Measurements from ENCODE around the gene CA12. TPM values are rescaled to one million over a fixed set of nuclear protein-coding genes. Genes with fewer than 3 reads are reported as not detected.

Gene CA12
- total and polyA plus RNA-seq, 4 donors, result 2.7 to 29.7 (median 7.8) TPM

GRCh38 chr15:63392361-63393009 is 10.8 kb upstream of the CA12 start:
- no peak for DNase-seq
- intact Hi-C loops (cut with DNase I), result no loop called here
- no peaks in the 10 kb centered on the region for H3K9me3 ChIP-seq (ENCODE audit: control insufficient read depth, low read length)
- no peak for ATAC-seq (ENCODE audit: low FRiP score)
- no peak overlapping the region for H3K4me3 ChIP-seq (ENCODE audit: low read length in 2 of 2)
- no peaks in the 10 kb centered on the region for H3K4me1 ChIP-seq (ENCODE audit: control insufficient read depth in 1 of 2, insufficient read depth in 2 of 2, low read length in 2 of 2)
- H3K27ac ChIP-seq (ENCODE audit: low read depth in 1 of 2, low read length in 2 of 2), result no peak overlapping the region
- 55 to 57% methylated on average over 7 of the region's 7 CpGs for WGBS, 2 donors
- H3K36me3 ChIP-seq (ENCODE audit: control insufficient read depth in 1 of 2, insufficient read depth in 2 of 2, low read length in 1 of 2), result no peaks in the 10 kb centered on the region
- peaks cover 0 to 1% of the 10 kb centered on the region in 2 donors for H3K27me3 ChIP-seq (ENCODE audit: control insufficient read depth in 1 of 2, insufficient read depth in 2 of 2, low read length in 1 of 2)

DNA sequence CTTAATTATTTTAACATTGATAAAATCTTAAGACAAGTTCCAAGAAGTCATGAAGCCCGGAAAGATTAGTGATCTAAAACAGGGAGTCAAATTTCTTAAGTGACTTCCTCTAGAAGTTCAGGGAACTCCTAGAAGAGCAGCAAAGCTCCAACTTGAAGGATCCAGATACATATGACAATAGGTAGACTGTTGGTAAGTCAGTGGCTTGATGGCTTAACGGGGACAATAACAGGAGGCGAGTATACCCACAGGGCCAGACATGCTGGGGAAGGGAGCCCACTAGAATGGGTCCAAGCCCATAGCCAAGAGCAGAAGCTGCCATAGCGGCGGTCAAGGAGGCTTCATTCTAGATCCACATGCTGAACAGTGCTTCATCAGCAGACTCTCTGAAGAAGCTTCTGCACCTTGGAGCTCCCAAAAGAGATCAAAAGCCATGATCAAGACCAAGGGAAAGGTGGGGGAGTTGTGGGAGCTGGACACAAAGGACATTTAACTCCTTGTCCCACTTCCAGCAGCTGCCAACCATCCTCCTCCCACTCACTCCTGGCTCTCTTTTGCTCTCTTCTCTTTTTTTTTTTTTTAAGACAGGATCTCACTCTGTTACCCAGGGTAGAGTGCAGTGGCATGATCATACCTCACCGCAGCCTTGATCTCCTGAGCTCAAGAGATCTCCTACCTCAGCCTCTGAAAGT is 10.2 kb upstream of the CA12 start:
- Histone ChIP-seq H3K27ac (ENCODE audit: low read depth in 1 of 2, low read length in 2 of 2) (no peak overlapping the region), H3K27me3 (ENCODE audit: control insufficient read depth in 1 of 2, insufficient read depth in 2 of 2, low read length in 1 of 2) (peaks cover 0 to 1% of the 10 kb centered on the region in 2 donors), H3K36me3 (ENCODE audit: control insufficient read depth in 1 of 2, insufficient read depth in 2 of 2, low read length in 1 of 2) (no peaks in the 10 kb centered on the region), H3K4me3 (ENCODE audit: low read length in 2 of 2) (no peak overlapping the region), H3K9me3 (ENCODE audit: control insufficient read depth, low read length) (no peaks in the 10 kb centered on the region), H3K4me1 (ENCODE audit: control insufficient read depth in 1 of 2, insufficient read depth in 2 of 2, low read length in 2 of 2) (no peaks in the 10 kb centered on the region)
- 87 to 88% methylated on average over 6 of the region's 6 CpGs for WGBS, 2 donors
- intact Hi-C loops (cut with DNase I), result no loop called here
- no peak for DNase-seq
- no peak for ATAC-seq (ENCODE audit: low FRiP score)

GRCh38 chr15:63390689-63391088 is 9.0 kb upstream of the CA12 start:
- 43 to 47% methylated on average over 3 of the region's 3 CpGs for WGBS, 2 donors
- H3K36me3 ChIP-seq (ENCODE audit: control insufficient read depth in 1 of 2, insufficient read depth in 2 of 2, low read length in 1 of 2), result no peaks in the 10 kb centered on the region
- H3K9me3 ChIP-seq (ENCODE audit: control insufficient read depth, low read length), result no peaks in the 10 kb centered on the region
- H3K4me3 ChIP-seq (ENCODE audit: low read length in 2 of 2), result no peak overlapping the region
- DNase-seq (no peak), ATAC-seq (ENCODE audit: low FRiP score) (no peak)
- no peak overlapping the region for H3K27ac ChIP-seq (ENCODE audit: low read depth in 1 of 2, low read length in 2 of 2)
- no peaks in the 10 kb centered on the region for H3K4me1 ChIP-seq (ENCODE audit: control insufficient read depth in 1 of 2, insufficient read depth in 2 of 2, low read length in 2 of 2)
- H3K27me3 ChIP-seq (ENCODE audit: control insufficient read depth in 1 of 2, insufficient read depth in 2 of 2, low read length in 1 of 2), result peaks cover 0 to 1% of the 10 kb centered on the region in 2 donors
- intact Hi-C loops (cut with DNase I), result no loop called here

DNA sequence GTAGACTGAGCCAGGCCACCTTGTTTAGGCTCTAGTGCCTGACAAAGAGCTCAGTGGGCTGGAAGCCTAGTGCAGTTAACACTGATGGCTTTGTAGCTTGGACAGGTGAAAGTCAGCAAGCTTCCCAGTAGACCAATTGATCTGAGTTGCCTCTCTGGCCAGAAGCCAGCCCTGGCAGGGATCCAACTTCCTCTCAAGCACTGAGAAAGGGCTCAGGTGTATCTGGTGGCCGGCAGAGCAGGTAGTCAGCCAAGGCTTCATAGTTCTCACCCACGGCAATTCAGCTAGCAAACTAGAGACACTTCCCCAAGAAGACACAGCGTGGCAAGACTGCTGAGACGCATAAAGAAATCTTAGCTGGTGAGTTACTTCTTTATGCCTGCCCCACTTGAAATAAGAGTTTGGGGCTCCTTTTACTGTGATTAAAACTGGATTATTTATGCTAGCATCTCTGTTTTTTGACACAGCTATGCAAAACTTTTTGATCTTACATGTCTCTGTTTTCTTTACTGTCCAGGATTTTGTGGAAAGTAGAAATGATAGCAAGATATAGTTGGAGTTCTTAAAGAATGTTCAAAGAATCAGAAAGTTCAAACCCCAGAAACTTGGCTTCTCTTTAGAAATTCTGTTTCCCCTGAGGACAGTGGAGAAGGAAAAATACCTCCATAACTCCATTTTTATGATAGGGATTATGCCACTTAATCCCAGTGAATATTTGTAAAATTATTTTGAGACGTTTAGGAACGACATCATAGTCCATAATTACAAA is 8.4 kb upstream of the CA12 start:
- H3K4me3 ChIP-seq (ENCODE audit: low read length in 2 of 2), result no peak overlapping the region
- H3K9me3 ChIP-seq (ENCODE audit: control insufficient read depth, low read length), result no peaks in the 10 kb centered on the region
- H3K4me1 ChIP-seq (ENCODE audit: control insufficient read depth in 1 of 2, insufficient read depth in 2 of 2, low read length in 2 of 2), result no peaks in the 10 kb centered on the region
- WGBS, 2 donors, result 60 to 61% methylated on average over 6 of the region's 6 CpGs
- peaks cover 0 to 1% of the 10 kb centered on the region in 2 donors for H3K27me3 ChIP-seq (ENCODE audit: control insufficient read depth in 1 of 2, insufficient read depth in 2 of 2, low read length in 1 of 2)
- H3K36me3 ChIP-seq (ENCODE audit: control insufficient read depth in 1 of 2, insufficient read depth in 2 of 2, low read length in 1 of 2), result no peaks in the 10 kb centered on the region
- intact Hi-C loops (cut with DNase I), result no loop called here
- no peak for ATAC-seq (ENCODE audit: low FRiP score)
- no peak overlapping the region for H3K27ac ChIP-seq (ENCODE audit: low read depth in 1 of 2, low read length in 2 of 2)
- DNase-seq, result no peak

GRCh38 chr15:63388511-63388910 is 6.9 kb upstream of the CA12 start:
- DNase-seq, result no peak
- intact Hi-C loops (cut with DNase I), result no loop called here
- H3K9me3 ChIP-seq (ENCODE audit: control insufficient read depth, low read length), result no peaks in the 10 kb centered on the region
- H3K4me3 ChIP-seq (ENCODE audit: low read length in 2 of 2), result no peak overlapping the region
- H3K27ac ChIP-seq (ENCODE audit: low read depth in 1 of 2, low read length in 2 of 2), result no peak overlapping the region
- H3K36me3 ChIP-seq (ENCODE audit: control insufficient read depth in 1 of 2, insufficient read depth in 2 of 2, low read length in 1 of 2), result no peaks in the 10 kb centered on the region
- H3K27me3 ChIP-seq (ENCODE audit: control insufficient read depth in 1 of 2, insufficient read depth in 2 of 2, low read length in 1 of 2), result no peaks in the 10 kb centered on the region
- H3K4me1 ChIP-seq (ENCODE audit: control insufficient read depth in 1 of 2, insufficient read depth in 2 of 2, low read length in 2 of 2), result no peaks in the 10 kb centered on the region
- 86 to 88% methylated on average over 5 of the region's 5 CpGs for WGBS, 2 donors
- no peak for ATAC-seq (ENCODE audit: low FRiP score)

- DNase-seq, result no peak
- Histone ChIP-seq H3K9me3 (ENCODE audit: control insufficient read depth, low read length) (no peaks in the 10 kb centered on the region), H3K4me1 (ENCODE audit: control insufficient read depth in 1 of 2, insufficient read depth in 2 of 2, low read length in 2 of 2) (no peaks in the 10 kb centered on the region), H3K27me3 (ENCODE audit: control insufficient read depth in 1 of 2, insufficient read depth in 2 of 2, low read length in 1 of 2) (no peaks in the 10 kb centered on the region), H3K4me3 (ENCODE audit: low read length in 2 of 2) (no peak overlapping the region), H3K36me3 (ENCODE audit: control insufficient read depth in 1 of 2, insufficient read depth in 2 of 2, low read length in 1 of 2) (no peaks in the 10 kb centered on the region), H3K27ac (ENCODE audit: low read depth in 1 of 2, low read length in 2 of 2) (no peak overlapping the region)
- intact Hi-C loops (cut with DNase I), result no loop called here
- 75 to 79% methylated on average over 11 of the region's 11 CpGs for WGBS, 2 donors
- no peak for ATAC-seq (ENCODE audit: low FRiP score)
Measured at GRCh38 chr15:63387748-63388493, 6.3 kb upstream of the CA12 start.

DNA sequence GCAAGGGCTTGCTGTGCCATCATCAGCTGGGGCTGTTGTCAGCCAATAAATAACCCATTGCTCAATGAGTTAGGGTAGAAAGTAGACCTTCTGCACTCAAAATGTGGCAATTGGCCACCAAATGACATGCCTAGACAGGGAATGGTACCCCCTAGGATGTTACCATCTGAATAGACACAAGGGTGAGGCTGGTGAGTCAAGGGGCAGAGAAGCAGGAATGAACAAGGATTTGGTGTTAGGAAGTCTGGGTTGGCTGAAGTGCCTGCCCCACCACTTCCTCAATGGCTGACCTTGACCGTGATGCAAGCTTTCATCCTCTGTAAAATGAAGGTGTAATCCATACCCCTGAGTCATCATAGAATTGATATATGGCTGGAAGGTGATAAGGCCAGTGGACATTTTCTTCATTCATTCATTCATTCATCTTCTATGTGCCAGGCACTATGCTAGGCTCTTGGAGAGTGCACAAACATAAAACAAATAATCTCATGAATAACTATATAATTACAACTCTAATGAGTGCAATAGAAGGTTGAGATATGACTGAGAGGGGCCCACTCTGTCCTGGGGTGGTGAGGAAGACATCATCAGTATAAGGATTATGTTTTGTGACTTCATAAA is 4.4 kb upstream of the CA12 start:
- Histone ChIP-seq H3K4me1 (ENCODE audit: control insufficient read depth in 1 of 2, insufficient read depth in 2 of 2, low read length in 2 of 2) (no peaks in the 10 kb centered on the region), H3K4me3 (ENCODE audit: low read length in 2 of 2) (no peak overlapping the region), H3K36me3 (ENCODE audit: control insufficient read depth in 1 of 2, insufficient read depth in 2 of 2, low read length in 1 of 2) (no peaks in the 10 kb centered on the region), H3K27ac (ENCODE audit: low read depth in 1 of 2, low read length in 2 of 2) (no peak overlapping the region), H3K9me3 (ENCODE audit: control insufficient read depth, low read length) (no peaks in the 10 kb centered on the region), H3K27me3 (ENCODE audit: control insufficient read depth in 1 of 2, insufficient read depth in 2 of 2, low read length in 1 of 2) (no peaks in the 10 kb centered on the region)
- DNase-seq, result no peak
- no peak for ATAC-seq (ENCODE audit: low FRiP score)
- 92 to 93% methylated on average over 1 of the region's 1 CpG for WGBS, 2 donors
- intact Hi-C loops (cut with DNase I), result no loop called here

DNA sequence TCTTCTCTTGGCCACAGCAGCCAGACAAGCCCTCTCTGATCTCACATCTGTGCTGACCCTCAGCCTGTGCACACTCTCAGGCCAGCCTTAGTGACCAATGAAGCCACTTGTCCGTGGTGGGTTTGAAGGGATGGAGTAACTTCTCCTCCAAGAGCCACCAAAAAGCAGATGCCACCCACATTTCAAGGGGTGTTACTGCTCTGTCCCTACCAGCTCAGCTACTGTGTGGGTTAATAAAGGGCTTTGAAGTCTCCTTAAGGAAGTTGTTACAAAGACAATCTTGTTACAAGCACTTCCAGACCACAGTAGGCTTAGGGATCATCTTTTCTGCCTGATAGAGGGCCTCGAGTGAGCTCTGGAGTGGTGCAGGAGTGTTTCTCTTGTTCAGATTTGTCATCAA is 3.3 kb upstream of the CA12 start:
- Histone ChIP-seq H3K4me3 (ENCODE audit: low read length in 2 of 2) (no peak overlapping the region), H3K27ac (ENCODE audit: low read depth in 1 of 2, low read length in 2 of 2) (no peak overlapping the region), H3K9me3 (ENCODE audit: control insufficient read depth, low read length) (no peaks in the 10 kb centered on the region), H3K27me3 (ENCODE audit: control insufficient read depth in 1 of 2, insufficient read depth in 2 of 2, low read length in 1 of 2) (no peaks in the 10 kb centered on the region), H3K36me3 (ENCODE audit: control insufficient read depth in 1 of 2, insufficient read depth in 2 of 2, low read length in 1 of 2) (no peaks in the 10 kb centered on the region), H3K4me1 (ENCODE audit: control insufficient read depth in 1 of 2, insufficient read depth in 2 of 2, low read length in 2 of 2) (no peaks in the 10 kb centered on the region)
- intact Hi-C loops (cut with DNase I), result no loop called here
- DNase-seq, result no peak
- 87 to 93% methylated on average over 2 of the region's 2 CpGs for WGBS, 2 donors
- no peak for ATAC-seq (ENCODE audit: low FRiP score)
